K562 (cell line): ENCODE measurements around the gene ACTN3. TPM values are rescaled to one million over a fixed set of nuclear protein-coding genes. Genes with fewer than 3 reads are reported as not detected.
A peak's percentile ranks its signal among the peaks of the same experiment; 100 is the strongest.

ENCODE experiments used
- ATAC-seq: fragments of 200-7000 bp; cut with Tn5 transposase; 3 replicates; pipeline ENCODE4 v1.9.1; 2020; ENCODE audit warnings: moderate library complexity
- BruUV-seq: library from RNA; stranded (reverse); fragments of 400-500 nt; replicated peaks from 2 replicates; lab custom pipeline; 2021; lab: Mats Ljungman, UMichigan
- CTCF ChIA-PET: fragments of 300-600 bp; formaldehyde crosslinking; extraction: SDS; loops from one replicate; lab custom pipeline; 2021; ENCODE audit warnings: low intra/inter-chr PET ratio; lab: Yijun Ruan, JAX
- POLR2A ChIA-PET: fragments of 300-600, 350-650 bp; sonication (Branson Sonifier 250); formaldehyde crosslinking; extraction: SDS; loops from one replicate; lab custom pipeline; 2021; ENCODE audit warnings: antibody characterized with exemption, inconsistent platforms; lab: Yijun Ruan, JAX
- DNase-seq, 4 experiments: peaks; one replicate each; pipeline versions ENCODE4 v3.0.0 to v3.0.0-alpha.2; 2011 to 2018; ENCODE audit warnings: low spot score in 3 of 4, mixed read lengths in 3 of 4; ENCODE audit errors: extremely low read depth in 1 of 4
- FAIRE-seq: peaks from 2 replicates; lab custom pipeline; 2011; peaks lifted over from hg19 to GRCh38; lab: Jason Lieb, UNC
- H2AFZ ChIP-seq: 2 replicates; pipeline ENCODE4 v1.6.0; 2011; ENCODE audit warnings: low read depth, low read length, control low read depth, inconsistent platforms
- H3K27ac ChIP-seq: fragments of 200-600 bp; 3 replicates; pipeline ENCODE4 v1.8.0; 2011; ENCODE audit warnings: low read depth, mild to moderate bottlenecking, control low read depth, inconsistent platforms, low read length, moderate library complexity, mixed read lengths; ENCODE audit errors: extremely low read depth
- H3K27me3 ChIP-seq, 2 experiments: fragments of 300-600 bp in 1 of 2; 2 replicates in 1 of 2; 3 replicates in 1 of 2; pipeline versions ENCODE4 v1.6.0 to v1.8.0; 2011; ENCODE audit warnings: inconsistent platforms in 2 of 2, low read length in 2 of 2, mild to moderate bottlenecking in 1 of 2, mixed read lengths in 1 of 2, moderate library complexity in 1 of 2; ENCODE audit not compliant: control insufficient read depth in 2 of 2, insufficient read depth in 2 of 2
- H3K36me3 ChIP-seq: fragments of 300-600 bp; 3 replicates; pipeline ENCODE4 v1.8.0; 2011; ENCODE audit warnings: mild to moderate bottlenecking, low read length, inconsistent platforms; ENCODE audit not compliant: control insufficient read depth, insufficient read depth
- H3K4me1 ChIP-seq, 2 experiments: fragments of 200-600 bp in 1 of 2; replicated peaks in 1 of 2; 2 replicates in 1 of 2; 3 replicates in 1 of 2; pipeline versions ENCODE4 v1.5.1 to v1.8.0; 2011; ENCODE audit warnings: inconsistent platforms in 2 of 2, low read length in 2 of 2, mild to moderate bottlenecking in 1 of 2, mixed read lengths in 1 of 2, moderate library complexity in 1 of 2; ENCODE audit not compliant: control insufficient read depth in 2 of 2, insufficient read depth in 2 of 2
- H3K4me2 ChIP-seq: 2 replicates; pipeline ENCODE4 v1.6.1; 2011; ENCODE audit warnings: low read length, control low read depth, inconsistent platforms, mixed read lengths; ENCODE audit not compliant: insufficient read depth
- H3K4me3 ChIP-seq: fragments of 200-600 bp; sonication (generic), shearing (Covaris generic); 2 replicates; pipeline ENCODE4 v1.5.1; 2016; ENCODE audit warnings: control low read depth, inconsistent platforms
- H3K79me2 ChIP-seq: fragments of 200-600 bp; 3 replicates; pipeline ENCODE4 v1.8.0; 2011; ENCODE audit warnings: low read length, inconsistent platforms; ENCODE audit not compliant: control insufficient read depth, insufficient read depth
- H3K9ac ChIP-seq, 2 experiments: 2 replicates each; pipeline versions ENCODE4 v1.6.0 to v1.6.1; 2011; ENCODE audit warnings: low read depth in 2 of 2, low read length in 2 of 2, control low read depth in 1 of 2, inconsistent platforms in 1 of 2, mild to moderate bottlenecking in 1 of 2, mixed read lengths in 1 of 2; ENCODE audit not compliant: insufficient read depth in 1 of 2
- H3K9me1 ChIP-seq: one replicate; pipeline ENCODE4 v1.6.0; 2011; ENCODE audit warnings: inconsistent platforms, mild to moderate bottlenecking, low read length, moderate library complexity; ENCODE audit not compliant: control insufficient read depth, insufficient read depth
- H3K9me3 ChIP-seq: replicated peaks from 2 replicates; pipeline ENCODE4 v1.5.1; 2011; ENCODE audit warnings: low read depth, low read length, inconsistent platforms; ENCODE audit not compliant: control insufficient read depth, insufficient read depth
- H4K20me1 ChIP-seq: replicated peaks from 2 replicates; pipeline ENCODE4 v1.6.1; 2011; ENCODE audit warnings: low read length, inconsistent platforms, mixed read lengths; ENCODE audit not compliant: control insufficient read depth, insufficient read depth
- ASH1L ChIP-seq: fragments of 450-650 bp; IDR thresholded peaks from 2 replicates; pipeline ENCODE4 v1.6.1; 2018; ENCODE audit warnings: borderline replicate concordance, mild to moderate bottlenecking, low read depth; ENCODE audit not compliant: partially characterized antibody
- EHMT2 ChIP-seq: fragments of 450-650 bp; IDR thresholded peaks from 2 replicates; pipeline ENCODE4 v1.6.1; 2018; ENCODE audit warnings: antibody characterized with exemption
- MAFF ChIP-seq: IDR thresholded peaks from 2 replicates; pipeline ENCODE4 v1.6.1; 2012; ENCODE audit warnings: low read length, improper control_type of control experiment
- RBM15 ChIP-seq: fragments of 200-400 bp; formaldehyde crosslinking; IDR thresholded peaks from 2 replicates; pipeline ENCODE4 v1.6.1; 2018; ENCODE audit warnings: mild to moderate bottlenecking, low read length, moderate library complexity; ENCODE audit not compliant: insufficient read depth
- ZFPM2 ChIP-seq: fragments of 250-450 bp; sonication (Bioruptor Pico); IDR thresholded peaks from 2 replicates; pipeline ENCODE4 v1.5.1; 2022; ENCODE audit warnings: mild to moderate bottlenecking
- ZNF384 ChIP-seq: IDR thresholded peaks from 2 replicates; pipeline ENCODE4 v1.6.1; 2012; ENCODE audit warnings: low read depth, low read length, improper control_type of control experiment
- ZNF668 ChIP-seq: fragments of 250-450 bp; sonication (Bioruptor Pico); IDR thresholded peaks from 2 replicates; pipeline ENCODE4 v1.8.0; 2022; ENCODE audit warnings: mild to moderate bottlenecking, inconsistent platforms
- WGBS: fragments of 100-300 bp; shearing (Covaris generic); methylation state at CpG from one replicate; pipeline ENCODE4 v1.1.6; 2016; ENCODE audit warnings: low coverage, mixed read lengths; ENCODE audit not compliant: insufficient coverage; ENCODE audit errors: missing lambda C conversion rate; 5-methylcytosine and 5-hydroxymethylcytosine counted together
- in situ Hi-C: fragments of 300-500 bp; cut with MboI; formaldehyde crosslinking; loops from 4 replicates; pipeline ENCODE4 v1.15.0; 2018; ENCODE audit warnings: inconsistent platforms, mixed read lengths
- intact Hi-C: fragments of 100-400 bp; cut with micrococcal nuclease; formaldehyde crosslinking; loops from 2 replicates; pipeline ENCODE4 v1.14.2; 2022
- polyA plus RNA-seq, 8 experiments: library from polyadenylated mRNA; depleted of rRNA in 4 of 8; stranded (reverse) in 5 of 8; unstranded in 3 of 8; fragments of >200 nt; fragmentation: Nextera tagmentation in 2 of 8; fragmentation: Illumina TruSeq in 1 of 8; extraction: Ambion mirVana in 2 of 8; extraction: Trizol in 1 of 8; gene quantifications; 2 replicates each; pipeline versions ENCODE4 v1.2.1 to v1.2.3, GENCODE V29; 2011 to 2014; ENCODE audit warnings: inconsistent platforms in 1 of 8, missing spikeins in 1 of 8
- total RNA-seq, 7 experiments: library from RNA; depleted of rRNA in 6 of 7; stranded (reverse); fragments of >200 nt in 6 of 7; fragmentation: Illumina TruSeq in 2 of 7; extraction: Trizol in 2 of 7; gene quantifications; 2 replicates each; pipeline versions ENCODE4 v1.2.1 to v1.2.3, GENCODE V29; 2011 to 2021; ENCODE audit warnings: low replicate concordance in 1 of 7
- TF ChIP-seq, protein P1 (sequence below): sonication (generic); formaldehyde crosslinking; IDR thresholded peaks from 2 replicates; pipeline ENCODE4 v1.8.0; 2022; ENCODE audit warnings: mild to moderate bottlenecking, low read depth, missing genetic modification reagents
- TF ChIP-seq, protein P2 (sequence below): fragments of 250-450 bp; sonication (Bioruptor Pico); IDR thresholded peaks from 2 replicates; pipeline ENCODE4 v1.5.0; 2022; ENCODE audit warnings: mild to moderate bottlenecking
- TF ChIP-seq, protein P3 (sequence below): fragments of 450-650 bp; IDR thresholded peaks from 2 replicates; pipeline ENCODE4 v1.6.1; 2016; ENCODE audit warnings: missing biosample characterization, missing genetic modification characterization
- TF ChIP-seq, protein P4 (sequence below): fragments of 450-650 bp; IDR thresholded peaks from 2 replicates; pipeline ENCODE4 v1.6.1; 2016
- TF ChIP-seq, protein P5 (sequence below): fragments of 250-450 bp; sonication (Bioruptor Pico); IDR thresholded peaks from 2 replicates; pipeline ENCODE4 v1.8.0; 2022; ENCODE audit warnings: moderate library complexity, mild to moderate bottlenecking, inconsistent platforms
- TF ChIP-seq, protein P6 (sequence below): fragments of 450-650 bp; IDR thresholded peaks from 2 replicates; pipeline ENCODE4 v1.6.1; 2017; ENCODE audit warnings: mild to moderate bottlenecking, moderate library complexity

The ACTN3 gene
- total and polyA plus RNA-seq, 9 of the 15 experiments (the other 6 are each of a cell fraction or from before 2014, with no cell fraction given) = not detected

DNA sequence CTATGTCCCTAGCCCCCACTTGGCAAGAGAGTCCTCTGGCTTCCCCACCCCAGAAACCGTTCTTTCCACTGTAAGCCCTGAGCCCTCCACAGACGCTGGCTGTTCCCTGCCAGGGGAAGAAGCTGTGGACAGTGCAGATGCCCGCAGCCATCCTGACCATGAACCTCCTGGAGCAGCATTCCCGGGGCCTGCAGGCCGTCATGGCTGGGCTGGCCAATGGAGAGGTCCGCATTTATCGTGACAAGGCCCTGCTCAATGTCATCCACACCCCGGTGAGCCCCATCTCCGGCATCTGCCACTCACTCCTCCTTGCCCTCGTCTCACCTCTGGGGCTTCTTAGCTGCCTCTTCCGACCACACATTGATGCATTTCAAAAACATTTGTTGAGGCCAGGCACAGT, 23.1 kb upstream of the ACTN3 start:
- no peak overlapping the region for H2AFZ ChIP-seq
- H3K4me3 ChIP-seq = no peak overlapping the region
- H3K27ac ChIP-seq = no peak overlapping the region
- peaks cover 15% of the 10 kb centered on the region; the same call in 1 of the 3 replicates for H3K36me3 ChIP-seq
- H3K27me3 ChIP-seq = no peaks in the 10 kb centered on the region
- H3K4me2 ChIP-seq = no peak overlapping the region
- TF ChIP-seq MAFF (no peak), EHMT2 (no peak), ZNF384 (no peak), ASH1L (no peak), ZFPM2 (no peak), RBM15 (no peak), ZNF668 (CRISPR knock-in tag) (no peak)
- TF ChIP-seq, protein P1, sequence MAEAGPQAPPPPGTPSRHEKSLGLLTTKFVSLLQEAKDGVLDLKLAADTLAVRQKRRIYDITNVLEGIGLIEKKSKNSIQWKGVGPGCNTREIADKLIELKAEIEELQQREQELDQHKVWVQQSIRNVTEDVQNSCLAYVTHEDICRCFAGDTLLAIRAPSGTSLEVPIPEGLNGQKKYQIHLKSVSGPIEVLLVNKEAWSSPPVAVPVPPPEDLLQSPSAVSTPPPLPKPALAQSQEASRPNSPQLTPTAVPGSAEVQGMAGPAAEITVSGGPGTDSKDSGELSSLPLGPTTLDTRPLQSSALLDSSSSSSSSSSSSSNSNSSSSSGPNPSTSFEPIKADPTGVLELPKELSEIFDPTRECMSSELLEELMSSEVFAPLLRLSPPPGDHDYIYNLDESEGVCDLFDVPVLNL (CRISPR knock-in tag) = no peak
- TF ChIP-seq, protein P2, sequence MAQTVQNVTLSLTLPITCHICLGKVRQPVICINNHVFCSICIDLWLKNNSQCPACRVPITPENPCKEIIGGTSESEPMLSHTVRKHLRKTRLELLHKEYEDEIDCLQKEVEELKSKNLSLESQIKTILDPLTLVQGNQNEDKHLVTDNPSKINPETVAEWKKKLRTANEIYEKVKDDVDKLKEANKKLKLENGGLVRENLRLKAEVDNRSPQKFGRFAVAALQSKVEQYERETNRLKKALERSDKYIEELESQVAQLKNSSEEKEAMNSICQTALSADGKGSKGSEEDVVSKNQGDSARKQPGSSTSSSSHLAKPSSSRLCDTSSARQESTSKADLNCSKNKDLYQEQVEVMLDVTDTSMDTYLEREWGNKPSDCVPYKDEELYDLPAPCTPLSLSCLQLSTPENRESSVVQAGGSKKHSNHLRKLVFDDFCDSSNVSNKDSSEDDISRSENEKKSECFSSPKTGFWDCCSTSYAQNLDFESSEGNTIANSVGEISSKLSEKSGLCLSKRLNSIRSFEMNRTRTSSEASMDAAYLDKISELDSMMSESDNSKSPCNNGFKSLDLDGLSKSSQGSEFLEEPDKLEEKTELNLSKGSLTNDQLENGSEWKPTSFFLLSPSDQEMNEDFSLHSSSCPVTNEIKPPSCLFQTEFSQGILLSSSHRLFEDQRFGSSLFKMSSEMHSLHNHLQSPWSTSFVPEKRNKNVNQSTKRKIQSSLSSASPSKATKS (CRISPR knock-in tag) = no peak
- TF ChIP-seq, protein P3, sequence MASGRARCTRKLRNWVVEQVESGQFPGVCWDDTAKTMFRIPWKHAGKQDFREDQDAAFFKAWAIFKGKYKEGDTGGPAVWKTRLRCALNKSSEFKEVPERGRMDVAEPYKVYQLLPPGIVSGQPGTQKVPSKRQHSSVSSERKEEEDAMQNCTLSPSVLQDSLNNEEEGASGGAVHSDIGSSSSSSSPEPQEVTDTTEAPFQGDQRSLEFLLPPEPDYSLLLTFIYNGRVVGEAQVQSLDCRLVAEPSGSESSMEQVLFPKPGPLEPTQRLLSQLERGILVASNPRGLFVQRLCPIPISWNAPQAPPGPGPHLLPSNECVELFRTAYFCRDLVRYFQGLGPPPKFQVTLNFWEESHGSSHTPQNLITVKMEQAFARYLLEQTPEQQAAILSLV (tag) = no peak
- TF ChIP-seq, protein P4, sequence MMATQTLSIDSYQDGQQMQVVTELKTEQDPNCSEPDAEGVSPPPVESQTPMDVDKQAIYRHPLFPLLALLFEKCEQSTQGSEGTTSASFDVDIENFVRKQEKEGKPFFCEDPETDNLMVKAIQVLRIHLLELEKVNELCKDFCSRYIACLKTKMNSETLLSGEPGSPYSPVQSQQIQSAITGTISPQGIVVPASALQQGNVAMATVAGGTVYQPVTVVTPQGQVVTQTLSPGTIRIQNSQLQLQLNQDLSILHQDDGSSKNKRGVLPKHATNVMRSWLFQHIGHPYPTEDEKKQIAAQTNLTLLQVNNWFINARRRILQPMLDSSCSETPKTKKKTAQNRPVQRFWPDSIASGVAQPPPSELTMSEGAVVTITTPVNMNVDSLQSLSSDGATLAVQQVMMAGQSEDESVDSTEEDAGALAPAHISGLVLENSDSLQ = no peak
- TF ChIP-seq, protein P5, sequence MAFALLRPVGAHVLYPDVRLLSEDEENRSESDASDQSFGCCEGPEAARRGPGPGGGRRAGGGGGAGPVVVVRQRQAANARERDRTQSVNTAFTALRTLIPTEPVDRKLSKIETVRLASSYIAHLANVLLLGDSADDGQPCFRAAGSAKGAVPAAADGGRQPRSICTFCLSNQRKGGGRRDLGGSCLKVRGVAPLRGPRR (CRISPR knock-in tag) = no peak
- TF ChIP-seq, protein P6, sequence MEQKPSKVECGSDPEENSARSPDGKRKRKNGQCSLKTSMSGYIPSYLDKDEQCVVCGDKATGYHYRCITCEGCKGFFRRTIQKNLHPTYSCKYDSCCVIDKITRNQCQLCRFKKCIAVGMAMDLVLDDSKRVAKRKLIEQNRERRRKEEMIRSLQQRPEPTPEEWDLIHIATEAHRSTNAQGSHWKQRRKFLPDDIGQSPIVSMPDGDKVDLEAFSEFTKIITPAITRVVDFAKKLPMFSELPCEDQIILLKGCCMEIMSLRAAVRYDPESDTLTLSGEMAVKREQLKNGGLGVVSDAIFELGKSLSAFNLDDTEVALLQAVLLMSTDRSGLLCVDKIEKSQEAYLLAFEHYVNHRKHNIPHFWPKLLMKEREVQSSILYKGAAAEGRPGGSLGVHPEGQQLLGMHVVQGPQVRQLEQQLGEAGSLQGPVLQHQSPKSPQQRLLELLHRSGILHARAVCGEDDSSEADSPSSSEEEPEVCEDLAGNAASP = no peak
- WGBS = 84% methylated on average over 11 of the region's 11 CpGs
- no peak for FAIRE-seq
- ATAC-seq = no peak
- H3K79me2 ChIP-seq = no peaks in the 10 kb centered on the region
- H3K4me1 ChIP-seq = peaks cover 0 to 4% of the 10 kb centered on the region in 2 experiments; a peak in 1 of 5 replicates
- no peaks in the 10 kb centered on the region for H3K9me3 ChIP-seq
- peak overlapping the region in 1 of 2 experiments; percentile 68; a peak in 1 of 4 replicates for H3K9ac ChIP-seq
- in situ Hi-C loops (no loop called here), intact Hi-C loops (no loop called here)
- no peak for DNase-seq
- BruUV-seq = no TSS peak
- ChIA-PET POLR2A (no interaction called here), CTCF (no interaction called here)
- H4K20me1 ChIP-seq = no peaks in the 10 kb centered on the region
- no peaks in the 10 kb centered on the region for H3K9me1 ChIP-seq
